Esophagus squamous epithelium (tissue), 5 donors: ENCODE data around the gene AGTR1. TPM values are rescaled to one million over a fixed set of nuclear protein-coding genes. Genes with fewer than 3 reads are reported as not detected.
"Not testable (repeated sequence)": the region's sequence is repeated elsewhere in the genome, so short reads cannot be mapped to it uniquely, and the experiment has no call there.

Experiments used
- DNase-seq: peaks from one replicate; lab custom pipeline; 2025; lab: John Stamatoyannopoulos, UW
- H3K27ac ChIP-seq, 4 donors: fragments of 200-600 bp; sonication (generic); one replicate each; pipeline ENCODE4 v1.5.1; 2016 to 2019; ENCODE audit warnings: mild to moderate bottlenecking in 1 of 4
- H3K27me3 ChIP-seq, 4 donors: fragments of 200-600 bp; sonication (generic); 1 replicate in 3 of 4; 2 replicates in 1 of 4; pipeline versions ENCODE4 v1.5.1 to v1.6.0; 2017 to 2021; ENCODE audit warnings: antibody characterized with exemption in 1 of 4
- H3K36me3 ChIP-seq, 3 donors: fragments of 200-600 bp; sonication (generic); one replicate each; pipeline ENCODE4 v1.5.1; 2016 to 2019
- H3K4me1 ChIP-seq, 3 donors: fragments of 200-600 bp; sonication (generic); one replicate each; pipeline ENCODE4 v1.5.1; 2017 to 2019
- H3K4me3 ChIP-seq, 4 donors: fragments of 200-600 bp; sonication (generic); 1 replicate in 3 of 4; 2 replicates in 1 of 4; pipeline ENCODE4 v1.5.1; 2016 to 2019; ENCODE audit warnings: mild to moderate bottlenecking in 2 of 4, moderate library complexity in 1 of 4
- H3K9me3 ChIP-seq, 3 donors: fragments of 200-600 bp; sonication (generic); one replicate each; pipeline ENCODE4 v1.5.1; 2016 to 2019
- CTCF ChIP-seq, 6 experiments: fragments of 450-650 bp in 4 of 6; fragments of 200-600 bp in 2 of 6; sonication (generic) in 2 of 6; IDR thresholded peaks; one replicate each; pipeline ENCODE4 v1.5.1; 2016 to 2019; ENCODE audit warnings: antibody characterized with exemption in 6 of 6, mild to moderate bottlenecking in 4 of 6, moderate library complexity in 4 of 6
- POLR2A ChIP-seq, 4 donors: fragments of 450-650 bp; IDR thresholded peaks; one replicate each; pipeline ENCODE4 v1.6.1; 2017; ENCODE audit warnings: antibody characterized with exemption in 4 of 4, mild to moderate bottlenecking in 4 of 4, moderate library complexity in 3 of 4
- WGBS, 2 donors: methylation state at CpG; one replicate each; pipeline ENCODE4 v1.1.5; 2018; 5-methylcytosine and 5-hydroxymethylcytosine counted together
- intact Hi-C: fragments of 100-400 bp; cut with DNase I; formaldehyde crosslinking; loops from one replicate; pipeline ENCODE4 v1.15.0; 2022
- total RNA-seq, 4 donors: library from RNA; depleted of rRNA; stranded (reverse); fragments of >200 nt; gene quantifications; one replicate each; pipeline ENCODE4 v1.1.0, GENCODE V29; 2016
- donor health status: DM: yes; HTN: yes; CAD: no.

Gene AGTR1
- total RNA-seq, 4 donors from 2014 or later = 1.1 to 4.4 (median 4.4) TPM; not detected in 1

- no peaks in the 10 kb centered on the region for H3K36me3 ChIP-seq
- DNase-seq = no peak
- no peaks in the 10 kb centered on the region for H3K4me1 ChIP-seq
- H3K4me3 ChIP-seq = no peak overlapping the region
- H3K9me3 ChIP-seq = no peaks in the 10 kb centered on the region
- no peaks in the 10 kb centered on the region for H3K27me3 ChIP-seq
- no peak overlapping the region for H3K27ac ChIP-seq
- intact Hi-C loops = no loop called here
- TF ChIP-seq CTCF (IDR thresholded peaks at IDR 0.05) = no peak
- 64 to 76% methylated on average over 1 of the region's 1 CpG for WGBS, 2 donors
These were observed 66.6 kb downstream of the AGTR1 start for GRCh38 chr3:148763986-148764935.

- no peak for DNase-seq
- no peak overlapping the region for H3K4me3 ChIP-seq
- H3K9me3 ChIP-seq = no peaks in the 10 kb centered on the region
- H3K36me3 ChIP-seq = no peaks in the 10 kb centered on the region
- 33 to 38% methylated on average over 2 of the region's 2 CpGs for WGBS, 2 donors
- intact Hi-C loops = no loop called here
- no peaks in the 10 kb centered on the region for H3K4me1 ChIP-seq
- H3K27me3 ChIP-seq = no peaks in the 10 kb centered on the region
- no peak for TF ChIP-seq POLR2A (IDR thresholded peaks at IDR 0.05)
- TF ChIP-seq CTCF (IDR thresholded peaks at IDR 0.05) = no peak
- no peak overlapping the region for H3K27ac ChIP-seq
These were observed 74.7 kb downstream of the AGTR1 start for GRCh38 chr3:148772361-148772760.

- Histone ChIP-seq H3K36me3 (no peaks in the 10 kb centered on the region), H3K9me3 (no peaks in the 10 kb centered on the region), H3K4me3 (no peak overlapping the region), H3K4me1 (no peaks in the 10 kb centered on the region), H3K27me3 (no peaks in the 10 kb centered on the region), H3K27ac (no peak overlapping the region)
- intact Hi-C loops = no loop called here
- TF ChIP-seq POLR2A (IDR thresholded peaks at IDR 0.05) (no peak), CTCF (IDR thresholded peaks at IDR 0.05) (no peak)
- DNase-seq = no peak
These were observed 75.1 kb downstream of the AGTR1 start for GRCh38 chr3:148772835-148773234.

GRCh38 chr3:148773805-148774204 is 76.1 kb downstream of the AGTR1 start:
- H3K4me1 ChIP-seq = no peaks in the 10 kb centered on the region
- no peak for DNase-seq
- TF ChIP-seq CTCF (IDR thresholded peaks at IDR 0.05) (no peak), POLR2A (IDR thresholded peaks at IDR 0.05) (no peak)
- no peak overlapping the region for H3K4me3 ChIP-seq
- H3K27ac ChIP-seq = no peak overlapping the region
- 34 to 67% methylated on average over 2 of the region's 2 CpGs for WGBS, 2 donors
- H3K36me3 ChIP-seq = no peaks in the 10 kb centered on the region
- no peaks in the 10 kb centered on the region for H3K9me3 ChIP-seq
- no peaks in the 10 kb centered on the region for H3K27me3 ChIP-seq
- intact Hi-C loops = no loop called here

- no peak for TF ChIP-seq POLR2A (IDR thresholded peaks at IDR 0.05)
- no peak for TF ChIP-seq CTCF (IDR thresholded peaks at IDR 0.05)
- no peaks in the 10 kb centered on the region for H3K9me3 ChIP-seq
- no peaks in the 10 kb centered on the region for H3K27me3 ChIP-seq
- intact Hi-C loops = no loop called here
- WGBS, 2 donors = 89 to 92% methylated on average over 3 of the region's 3 CpGs
- H3K4me3 ChIP-seq = no peak overlapping the region
- H3K4me1 ChIP-seq = no peaks in the 10 kb centered on the region
- no peak for DNase-seq
- no peak overlapping the region for H3K27ac ChIP-seq
- no peaks in the 10 kb centered on the region for H3K36me3 ChIP-seq
These were observed 81.2 kb downstream of the AGTR1 start for GRCh38 chr3:148778926-148779325.

GRCh38 chr3:148785026-148785425 is 87.3 kb downstream of the AGTR1 start:
- H3K4me3 ChIP-seq, H3K4me1 ChIP-seq, H3K27me3 ChIP-seq, DNase-seq, intact Hi-C loops, H3K9me3 ChIP-seq, H3K27ac ChIP-seq, H3K36me3 ChIP-seq: not testable (repeated sequence)
- WGBS, 2 donors = 62 to 76% methylated on average over 6 of the region's 6 CpGs

GRCh38 chr3:148786159-148786558 is 88.5 kb downstream of the AGTR1 start:
- intact Hi-C loops, DNase-seq, H3K4me1 ChIP-seq, H3K9me3 ChIP-seq, H3K27ac ChIP-seq, H3K4me3 ChIP-seq, H3K27me3 ChIP-seq, H3K36me3 ChIP-seq: not testable (repeated sequence)
- WGBS, 2 donors = 77 to 83% methylated on average over 7 to 8 of the region's 9 CpGs
